HCEC 1CT (cell line): ENCODE results near the gene PICALM.
"Not testable (repeated sequence)": the region's sequence is repeated elsewhere in the genome, so short reads cannot be mapped to it uniquely, and the experiment has no call there.

Experiments
- DNase-seq: peaks from one replicate; pipeline ENCODE4 v3.0.0-alpha.2; 2017

Gene PICALM

GRCh38 chr11:86068951-86069407, at the start of gene PICALM:
Gene PICALM, minus strand, starts transcription at chr11:86069084. Its CDS starts 304 bp downstream, at chr11:86068780.
- peak; percentile 100 for DNase-seq

GRCh38 chr11:86118253-86118652, 49.4 kb upstream of the PICALM start:
- no peak for DNase-seq

GRCh38 chr11:86117712-86118063, 48.8 kb upstream of the PICALM start:
- DNase-seq, result no peak

GRCh38 chr11:86117001-86117711, 48.3 kb upstream of the PICALM start:
- peak; percentile 23 for DNase-seq

- DNase-seq, result peak; percentile 58
These were observed 47.5 kb upstream of the PICALM start for GRCh38 chr11:86116386-86116726.

GRCh38 chr11:86115542-86116385, 46.9 kb upstream of the PICALM start:
- no peak for DNase-seq

- DNase-seq, result no peak
These were observed 40.2 kb upstream of the PICALM start for GRCh38 chr11:86108890-86109638.

- DNase-seq, result no peak
These were observed 39.3 kb upstream of the PICALM start for GRCh38 chr11:86108191-86108590.

- DNase-seq, result peak; percentile 44
These were observed 38.0 kb upstream of the PICALM start for GRCh38 chr11:86106916-86107315.

GRCh38 chr11:86106031-86106430, 37.1 kb upstream of the PICALM start:
- not testable (repeated sequence) for DNase-seq

- not testable (repeated sequence) for DNase-seq
These were observed 36.7 kb upstream of the PICALM start for GRCh38 chr11:86105601-86106000.

GRCh38 chr11:86103808-86104207, 34.9 kb upstream of the PICALM start:
- peak; percentile 6 for DNase-seq

GRCh38 chr11:86101941-86102407, 33.1 kb upstream of the PICALM start:
- DNase-seq, result no peak

- DNase-seq, result peak; percentile 20
These were observed 32.6 kb upstream of the PICALM start for GRCh38 chr11:86101493-86101892.

- peak; percentile 48 for DNase-seq
These were observed 31.0 kb upstream of the PICALM start for GRCh38 chr11:86099874-86100273.

GRCh38 chr11:86097980-86098379, 29.1 kb upstream of the PICALM start:
- DNase-seq, result no peak

- no peak for DNase-seq
These were observed 22.7 kb upstream of the PICALM start for GRCh38 chr11:86091566-86091965.

- no peak for DNase-seq
These were observed 22.2 kb upstream of the PICALM start for GRCh38 chr11:86091086-86091485.

- DNase-seq, result no peak
These were observed 20.8 kb upstream of the PICALM start for GRCh38 chr11:86089659-86090058.

- DNase-seq, result not testable (repeated sequence)
These were observed 18.8 kb upstream of the PICALM start for GRCh38 chr11:86087688-86088087.

- DNase-seq, result no peak
These were observed 18.4 kb upstream of the PICALM start for GRCh38 chr11:86087256-86087655.

- no peak for DNase-seq
These were observed 12.6 kb upstream of the PICALM start for GRCh38 chr11:86081455-86081854.

GRCh38 chr11:86079421-86079820, 10.5 kb upstream of the PICALM start:
- DNase-seq, result no peak
